ENCODE measurements around the gene PLSCR2.
"Not testable (repeated sequence)": the region's sequence is repeated elsewhere in the genome, so short reads cannot be mapped to it uniquely, and the experiment has no call there.

PLSCR2 gene

GRCh38 chr3:146485297-146485696, 15.9 kb upstream of the PLSCR2 start:
- no peak for DNase-seq

GRCh38 chr3:146476094-146476740, 6.9 kb upstream of the PLSCR2 start:
- no peak for DNase-seq

DNA sequence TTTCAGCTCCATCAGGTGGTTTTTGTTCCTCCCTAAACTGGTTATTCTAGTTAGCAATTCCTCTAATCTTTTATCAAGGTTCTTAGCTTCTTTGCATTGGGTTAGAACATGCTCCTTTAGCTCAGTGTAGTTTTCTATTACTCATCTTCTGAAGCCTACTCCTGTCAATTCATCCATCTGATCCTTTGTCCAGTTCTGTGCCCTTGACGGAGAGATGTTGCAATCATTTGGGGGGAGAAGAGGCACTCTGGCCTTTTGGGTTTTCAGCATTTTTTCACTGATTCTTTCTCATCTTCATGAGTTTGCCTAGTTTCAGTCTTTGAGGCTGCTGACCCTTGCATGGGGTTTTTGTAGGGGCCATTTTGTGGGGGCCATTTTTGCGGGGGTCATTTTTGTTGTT, 5.6 kb upstream of the PLSCR2 start:
- not testable (repeated sequence) for DNase-seq

GRCh38 chr3:146473726-146474125, 4.4 kb upstream of the PLSCR2 start:
- DNase-seq: no peak

DNA sequence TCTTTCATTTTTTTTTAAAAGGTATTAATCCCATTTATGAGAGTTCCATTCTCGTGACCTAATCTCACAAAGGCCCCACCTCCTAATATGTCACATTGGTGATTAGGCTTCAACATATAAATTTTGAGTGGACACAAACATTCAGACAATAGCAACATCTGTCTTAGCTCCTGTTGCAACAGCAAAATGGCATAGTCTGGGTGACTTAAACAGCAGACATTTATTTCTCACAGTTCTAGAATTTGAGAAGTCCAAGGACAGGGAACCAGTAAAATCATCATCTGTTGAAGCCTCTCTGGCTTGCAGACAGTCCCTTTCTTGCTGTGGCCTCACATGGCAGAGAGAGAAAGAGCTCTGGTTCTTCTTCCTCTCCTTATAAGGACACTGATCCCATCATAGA, 3.2 kb upstream of the PLSCR2 start:
- no peak for DNase-seq

DNA sequence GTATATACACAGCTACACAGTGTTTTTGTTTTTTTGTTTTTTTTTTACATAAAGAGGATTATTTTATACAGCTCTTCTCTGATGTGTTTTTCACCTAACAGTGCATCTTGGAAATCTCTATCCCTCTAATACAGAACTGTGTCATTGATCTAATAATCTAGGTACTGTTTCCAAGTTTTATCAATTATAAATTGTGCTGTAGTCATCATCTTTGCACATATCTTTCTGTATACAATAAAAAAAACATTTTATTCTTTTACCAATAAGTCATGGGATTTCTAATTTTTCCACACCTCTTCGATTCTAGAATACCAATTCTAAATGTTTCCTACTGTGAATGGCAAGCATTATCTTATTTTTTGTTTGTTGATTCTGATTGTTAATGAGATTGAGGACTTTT, 1.7 kb upstream of the PLSCR2 start:
- DNase-seq: no peak

GRCh38 chr3:146470425-146470990, 1.1 kb upstream of the PLSCR2 start:
- no peak for DNase-seq

DNA sequence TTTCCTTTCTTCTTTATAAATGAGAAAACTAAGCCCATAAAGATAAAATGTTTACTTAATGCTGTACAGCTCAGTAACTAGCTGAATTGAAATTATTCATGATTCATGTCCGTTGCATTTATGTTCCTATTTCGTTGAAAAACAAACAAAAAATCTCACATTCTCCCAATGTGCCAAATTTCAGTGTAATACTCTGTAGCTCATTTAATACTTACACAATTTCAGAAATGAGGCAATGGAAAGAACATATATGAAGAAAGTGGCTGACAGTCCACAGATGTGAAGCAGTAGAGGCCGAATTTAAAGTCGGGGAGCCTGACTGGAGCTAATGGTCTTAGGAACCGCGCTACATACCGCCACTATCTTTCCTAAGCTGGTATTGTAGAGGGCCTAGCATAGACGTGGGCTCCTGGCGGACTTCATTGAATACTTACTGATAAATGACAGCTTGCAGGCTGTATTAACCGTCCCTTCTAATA, 651 bp downstream of the PLSCR2 start:
- peak; percentile 43 for DNase-seq

DNA sequence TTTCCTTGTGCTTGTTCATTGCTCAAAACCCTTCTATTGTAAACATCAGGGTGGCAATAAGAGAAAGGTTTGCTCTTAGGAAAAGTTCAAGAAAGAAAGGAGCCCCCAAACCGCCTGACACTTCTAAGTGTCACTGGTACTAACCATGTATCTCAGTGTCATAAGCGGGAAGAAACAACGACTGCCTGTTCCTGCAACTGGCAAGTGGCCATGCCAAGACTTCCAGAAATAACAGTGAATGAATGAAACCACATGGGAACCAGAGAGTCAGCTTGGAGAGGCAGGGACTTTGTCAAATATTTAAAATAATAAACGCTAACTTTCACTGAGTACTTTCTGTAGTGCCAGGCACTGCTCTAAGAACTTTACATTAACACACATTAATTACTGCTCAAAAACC, 1.1 kb downstream of the PLSCR2 start:
- no peak for DNase-seq

DNA sequence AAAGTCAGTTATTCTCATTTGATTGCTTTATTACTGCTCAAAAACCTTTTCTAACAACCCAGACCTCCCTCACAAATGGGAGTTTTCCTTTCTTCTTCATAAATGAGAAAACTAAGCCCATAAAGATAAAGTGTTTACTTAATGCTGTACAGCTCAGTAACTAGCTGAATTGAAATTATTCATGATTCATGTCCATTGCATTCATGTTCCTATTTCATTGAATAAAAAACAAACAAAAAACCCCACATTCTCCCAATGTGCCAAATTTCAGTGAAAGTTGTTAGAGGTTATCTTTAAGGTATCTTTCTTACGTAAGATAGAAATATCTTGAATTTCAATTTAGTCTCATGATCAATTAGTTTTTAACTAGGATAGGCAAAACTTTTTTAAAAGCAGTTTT, 2.8 kb downstream of the PLSCR2 start:
- no peak for DNase-seq

DNA sequence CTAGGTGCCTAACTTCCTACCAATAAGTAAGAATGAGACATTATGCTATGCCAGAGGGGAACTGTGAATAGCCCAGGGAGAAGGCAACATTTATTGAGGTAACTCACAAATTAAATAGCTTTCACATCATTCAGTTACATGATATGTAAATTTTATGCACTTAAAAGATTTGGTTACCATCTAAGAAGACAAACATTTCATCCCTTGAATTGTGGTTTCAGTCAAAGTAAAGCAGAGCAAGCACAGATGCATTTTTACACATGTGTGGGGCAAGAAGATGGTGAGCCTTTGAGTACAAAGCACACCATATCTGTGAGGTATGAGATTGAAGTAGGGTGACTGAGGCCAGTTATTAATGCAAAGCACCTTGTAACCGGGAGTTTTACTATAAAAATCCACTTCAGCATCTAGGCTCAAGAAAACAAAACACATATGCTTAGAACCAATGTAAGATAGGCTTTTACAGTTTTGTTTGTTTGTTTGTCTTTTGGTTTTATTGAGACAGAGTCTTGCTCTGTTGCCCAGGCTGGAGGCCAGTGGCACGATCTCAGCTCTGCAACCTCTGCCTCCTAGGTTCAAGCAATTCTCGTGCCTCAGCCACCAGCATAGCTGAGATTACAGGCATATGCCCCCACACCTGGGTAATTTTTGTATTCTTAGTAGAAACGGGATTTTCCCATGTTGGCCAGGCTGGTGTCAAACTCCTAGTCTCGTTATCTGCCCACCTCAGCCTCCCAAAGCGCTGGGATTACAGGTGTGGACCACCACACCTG, 3.5 kb downstream of the PLSCR2 start:
- no peak for DNase-seq

GRCh38 chr3:146464783-146465182, 4.6 kb downstream of the PLSCR2 start:
- no peak for DNase-seq

DNA sequence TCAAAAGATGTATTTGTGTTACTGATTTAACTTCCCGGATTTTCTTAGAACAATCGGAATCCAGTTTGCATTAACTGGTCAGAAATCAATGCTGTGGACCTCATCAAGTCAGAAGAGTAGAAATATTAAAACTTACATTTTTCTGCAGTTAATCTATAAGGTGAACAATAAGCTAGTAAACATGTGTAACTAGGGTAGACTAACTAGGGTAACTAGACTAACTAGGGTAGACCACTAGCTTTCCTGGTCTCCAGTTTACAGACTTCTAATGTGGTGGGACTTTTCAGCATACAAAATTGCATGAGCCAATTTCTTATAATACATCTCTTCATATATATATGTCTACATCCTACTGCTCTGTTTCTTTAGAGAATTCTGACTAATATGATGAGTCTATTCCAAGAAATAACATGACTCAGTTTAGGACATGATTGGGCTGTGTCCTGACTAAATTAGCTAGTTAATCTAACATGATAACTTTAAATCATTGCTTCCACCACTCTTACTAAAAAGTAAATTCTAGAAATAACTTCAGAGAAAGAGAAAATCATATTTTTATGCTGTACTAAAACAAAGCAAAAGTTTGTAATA, 5.3 kb downstream of the PLSCR2 start:
- DNase-seq: no peak

GRCh38 chr3:146454796-146455195, 14.6 kb downstream of the PLSCR2 start:
- DNase-seq: no peak

DNA sequence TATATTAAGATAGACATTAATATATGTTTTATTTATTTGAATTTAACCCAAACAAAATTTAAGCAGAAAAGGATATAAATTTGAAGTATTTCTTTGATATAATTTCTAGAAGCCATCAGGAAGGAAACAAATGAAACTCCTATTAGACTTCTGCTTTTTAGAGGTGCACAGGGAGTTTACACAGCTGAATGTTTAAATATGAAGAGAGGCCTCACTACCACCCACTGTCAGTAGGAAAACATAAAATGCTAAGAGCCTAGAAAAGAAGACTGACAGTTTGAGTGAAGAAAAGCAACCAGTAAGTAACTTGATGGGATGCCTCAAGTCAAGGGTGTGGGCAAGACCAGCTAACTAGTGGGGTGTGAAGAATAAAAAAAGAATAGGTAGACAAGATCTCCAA, 19.7 kb downstream of the PLSCR2 start:
- peak; percentile 41 for DNase-seq

DNA sequence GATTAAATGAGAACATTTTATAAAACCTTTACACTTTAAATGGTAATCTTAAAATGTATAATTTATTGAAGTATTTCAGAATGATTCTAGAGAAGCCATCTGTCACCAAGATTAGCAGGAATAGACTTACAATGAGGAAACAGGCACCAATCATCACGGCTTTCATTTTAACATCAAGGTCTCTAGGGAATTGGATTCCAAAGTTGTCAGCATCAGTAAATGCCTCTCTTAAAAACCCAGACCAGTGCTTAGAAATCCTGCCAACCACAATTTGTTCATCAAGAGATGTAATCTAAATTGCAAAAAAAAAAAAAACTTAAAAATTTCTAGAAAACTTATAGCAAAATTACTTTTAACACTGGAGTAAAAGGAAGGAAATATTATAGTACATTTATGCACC, 20.3 kb downstream of the PLSCR2 start:
- DNase-seq: no peak

DNA sequence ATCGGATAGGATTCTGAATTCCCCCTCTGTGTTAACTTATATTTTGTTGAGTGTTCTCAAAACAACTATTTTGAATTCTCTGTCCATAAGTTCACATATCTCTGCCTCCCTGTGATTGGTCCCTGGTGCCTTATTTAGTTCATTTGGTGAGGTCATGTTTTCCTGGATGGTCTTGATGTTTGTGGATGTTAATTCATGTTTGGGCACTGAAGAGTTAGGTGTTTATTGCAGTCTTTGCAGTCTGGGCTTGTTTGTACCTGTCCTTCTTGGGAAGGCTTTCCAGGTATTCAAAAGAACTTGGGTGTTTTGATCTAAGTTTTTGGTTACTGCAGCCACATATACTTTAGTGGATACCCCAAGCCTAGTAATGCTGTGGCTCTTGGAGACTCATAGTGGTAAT, 23.3 kb downstream of the PLSCR2 start:
- no peak for DNase-seq

DNA sequence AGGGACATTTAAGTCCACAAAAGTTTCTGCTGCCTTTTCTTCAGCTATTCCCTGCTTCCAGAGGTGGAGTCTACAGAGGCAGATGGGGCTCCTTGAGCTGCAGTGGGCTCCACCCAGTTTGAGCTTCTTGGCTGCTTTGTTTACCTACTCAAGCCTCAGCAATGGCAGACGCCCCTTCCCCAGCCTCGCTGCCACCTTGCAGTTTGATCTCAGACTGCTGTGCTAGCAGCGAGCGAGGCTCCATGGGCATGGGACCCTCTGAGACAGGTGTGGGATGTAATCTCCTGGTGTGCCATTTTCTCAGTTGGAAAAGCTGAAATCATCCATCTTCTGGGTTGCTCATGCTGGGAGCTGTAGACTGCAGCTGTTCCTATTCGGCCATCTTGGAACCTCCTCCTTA, 29.1 kb downstream of the PLSCR2 start:
- DNase-seq: not testable (repeated sequence)

DNA sequence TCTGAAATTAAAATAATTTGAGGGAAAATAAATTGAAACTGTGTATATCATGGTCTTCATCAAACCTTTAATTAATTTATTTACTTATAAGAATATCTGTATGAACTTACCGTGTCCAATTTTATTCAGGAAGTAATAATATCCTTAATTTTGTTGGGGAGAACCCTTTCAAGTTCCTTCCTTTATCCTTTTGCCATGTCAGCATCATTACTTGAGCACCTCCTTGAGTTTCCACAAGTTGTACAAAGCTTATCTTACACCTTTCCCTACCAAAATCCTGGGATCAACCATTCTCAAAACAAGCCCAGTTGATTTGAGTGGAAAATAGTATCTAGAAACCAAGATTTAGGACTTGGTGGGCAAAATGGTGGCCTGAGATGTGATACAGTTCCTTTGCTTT, 37.3 kb downstream of the PLSCR2 start:
- no peak for DNase-seq

- no peak for DNase-seq
Measured at GRCh38 chr3:146431240-146431639, 38.1 kb downstream of the PLSCR2 start.

DNA sequence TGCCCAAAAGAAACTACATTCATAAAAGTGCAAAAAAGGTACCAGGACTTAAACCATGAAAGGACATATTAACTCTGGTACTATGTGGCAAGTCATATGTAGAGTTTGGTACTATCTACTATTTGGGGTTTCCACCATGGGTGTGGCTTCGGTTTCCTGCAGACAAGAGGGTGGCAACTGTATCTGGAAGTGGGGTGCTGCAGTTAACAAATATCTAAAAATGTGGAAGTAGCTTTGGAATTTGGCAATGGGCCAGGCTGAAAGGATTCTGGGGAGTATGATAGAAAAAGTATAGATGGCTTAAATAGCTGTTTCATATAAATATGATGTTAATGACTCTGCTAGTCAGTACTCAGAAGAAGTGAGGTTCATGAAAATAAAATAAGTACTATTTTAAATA, 44.0 kb downstream of the PLSCR2 start:
- DNase-seq: peak; percentile 84

- no peak for DNase-seq
Measured at GRCh38 chr3:146421819-146422759, 47.3 kb downstream of the PLSCR2 start.

DNA sequence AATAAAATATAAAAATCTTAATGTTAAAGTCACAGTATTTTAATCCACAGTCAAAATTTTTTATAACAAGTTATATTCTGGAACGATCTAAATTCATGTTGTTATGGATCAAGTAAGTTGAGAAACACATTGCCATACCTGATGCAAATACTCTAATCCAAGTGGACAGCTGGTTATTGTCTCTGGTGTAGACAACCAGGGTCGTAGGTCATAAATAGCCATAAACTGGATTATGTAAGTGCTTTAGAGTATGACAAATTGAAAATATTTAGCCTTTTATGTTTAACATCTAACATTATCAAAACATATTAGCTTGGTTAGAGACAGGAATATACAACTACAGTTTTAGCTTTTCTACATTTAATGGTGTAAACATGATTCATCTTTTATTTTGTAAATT, 53.0 kb downstream of the PLSCR2 start:
- DNase-seq: no peak

Data from hematopoietic multipotent progenitor cell treated with erythropoietin and hydrocortisone succinate and interleukin-3 and kit ligand, for 4 days (in vitro differentiated cells).